Measurements from ENCODE around the gene KCTD6.

The KCTD6 gene

DNA sequence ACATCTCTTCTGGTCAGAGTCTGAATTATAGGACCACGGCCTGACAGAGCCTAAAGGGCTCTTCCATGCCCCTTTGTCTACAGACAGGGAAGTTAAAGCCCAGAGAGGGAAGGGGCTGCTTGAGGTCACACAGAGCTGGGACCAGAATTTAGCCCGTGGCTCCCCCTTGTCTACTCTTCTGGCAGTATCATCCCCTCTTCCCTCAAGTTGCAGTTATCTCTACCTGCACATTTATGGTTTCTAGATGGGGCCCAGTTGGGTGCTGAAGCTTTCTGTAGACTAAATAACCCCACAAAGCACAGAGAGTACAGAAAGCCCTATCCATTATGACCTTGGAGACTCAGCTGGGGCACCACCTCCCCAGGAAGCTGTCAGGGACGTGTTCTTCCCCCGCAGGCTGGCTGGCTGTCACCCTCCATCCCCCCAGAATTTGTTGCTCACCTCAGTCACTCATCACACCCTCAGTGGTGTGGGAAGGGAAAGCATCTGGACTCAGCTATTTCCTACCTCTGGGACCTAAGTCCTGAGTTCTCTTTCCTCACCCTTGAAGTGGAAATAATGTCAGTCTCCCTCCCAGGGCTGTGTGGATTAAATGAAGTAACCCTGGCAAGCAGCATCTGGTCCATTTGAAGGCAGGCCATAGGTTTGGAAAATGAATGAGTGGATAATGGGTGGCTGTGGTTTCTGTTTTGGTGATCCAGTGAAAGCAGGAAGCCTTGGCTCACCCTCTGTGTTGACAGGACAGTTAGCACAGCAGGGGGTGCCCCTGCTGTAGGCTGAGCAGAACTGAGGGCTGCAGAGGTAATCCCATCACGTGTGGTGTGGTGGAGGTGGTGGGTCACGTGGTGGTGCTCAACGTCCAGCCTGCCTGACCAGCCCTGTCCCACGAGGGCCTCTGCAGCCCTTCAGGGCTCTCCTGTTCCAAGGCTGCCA is 28.8 kb downstream of the KCTD6 start (continued):
- no peak for TF ChIP-seq ISL1 (CRISPR knock-in tag; IDR thresholded peaks at IDR 0.05)

DNA sequence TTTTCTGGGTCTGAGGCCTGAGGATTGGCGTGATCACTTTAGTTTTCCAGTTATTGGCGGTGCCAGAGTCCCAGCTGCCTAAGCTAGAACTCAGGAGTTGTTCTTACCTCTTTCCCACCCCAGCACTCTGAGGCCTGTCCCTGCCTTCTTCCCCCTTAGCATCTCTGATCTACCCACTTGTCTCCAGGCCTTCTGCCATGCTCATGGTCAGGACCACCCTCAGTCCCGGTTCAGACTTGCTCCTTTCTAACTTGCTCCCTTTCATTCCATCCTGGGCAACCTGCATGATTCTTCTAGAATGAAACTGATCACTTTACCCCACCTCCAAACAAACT is 29.4 kb downstream of the KCTD6 start:
- no peak for TF ChIP-seq GLIS3 (CRISPR knock-in tag; IDR thresholded peaks at IDR 0.05)
- no peak for ATAC-seq

DNA sequence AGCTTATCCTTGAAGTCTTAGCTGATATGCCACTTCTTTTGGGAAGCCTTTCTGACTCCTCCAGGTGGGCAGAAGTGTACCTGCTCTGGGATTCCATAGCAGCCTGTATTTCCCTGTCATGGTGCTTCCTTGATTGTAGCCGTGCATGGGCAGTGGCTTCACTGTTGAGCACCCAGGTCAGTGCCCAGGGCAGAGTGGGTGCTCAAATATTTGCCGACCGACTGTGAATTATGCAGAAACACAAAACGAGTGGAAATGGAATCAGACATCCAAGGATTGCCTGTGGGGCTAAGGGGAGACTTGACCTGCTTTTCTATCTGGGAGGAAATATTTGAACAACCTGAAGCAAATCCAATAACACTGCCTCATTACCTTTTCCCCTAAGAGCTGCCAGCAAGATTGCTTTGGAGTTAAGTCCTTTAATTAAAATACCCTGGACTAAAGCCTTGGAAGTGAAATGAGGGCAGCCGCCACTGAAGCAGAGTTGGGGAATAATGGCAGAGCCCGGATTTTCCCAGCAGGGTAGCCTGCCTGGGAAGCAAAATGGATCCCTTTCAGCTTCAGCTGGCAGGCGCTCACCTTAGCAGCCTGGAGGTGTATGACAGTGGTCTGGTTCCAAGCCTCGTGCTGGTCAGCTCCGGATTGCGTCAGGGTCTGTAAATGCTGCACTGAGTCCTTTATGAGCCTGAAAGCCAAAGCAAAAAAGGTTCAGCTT is 30.2 kb downstream of the KCTD6 start:
- ATAC-seq = no peak

DNA sequence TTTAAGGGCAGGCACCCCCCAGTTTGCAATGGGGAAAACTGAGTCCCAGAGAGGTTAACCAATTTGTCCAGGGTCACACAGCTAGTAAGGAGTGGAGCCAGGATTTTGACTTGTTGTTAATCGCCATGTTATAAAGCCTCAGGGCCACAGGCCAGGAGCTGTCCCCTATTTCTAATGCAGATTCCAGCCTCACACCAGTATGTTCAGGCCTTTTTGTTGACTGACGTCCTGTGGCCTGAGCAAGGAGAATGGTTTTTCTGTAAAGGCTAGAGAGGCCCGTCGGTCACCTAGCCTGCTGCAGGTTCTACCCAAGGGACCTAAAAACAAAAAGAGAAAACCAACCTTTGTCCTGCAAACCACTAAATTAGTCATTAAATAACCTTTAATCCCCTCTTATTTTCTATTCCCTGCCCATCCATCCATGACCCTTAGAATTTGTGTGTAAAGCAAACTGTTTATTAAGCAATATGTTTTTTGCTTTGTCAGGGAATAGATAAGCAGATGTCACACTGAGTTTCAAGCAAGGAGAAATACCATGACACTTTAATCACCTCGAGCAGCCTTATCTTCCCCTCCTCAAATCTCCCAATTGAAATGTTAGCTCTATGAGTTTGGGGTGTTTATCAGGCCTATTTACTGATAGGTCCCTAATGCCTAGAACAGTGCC is 31.0 kb downstream of the KCTD6 start:
- TF ChIP-seq ARNTL (CRISPR knock-in tag; IDR thresholded peaks at IDR 0.05; ENCODE audit: borderline replicate concordance, low read depth) (no peak), ZNF565 (CRISPR knock-in tag; conservative IDR thresholded peaks at IDR 0.05; ENCODE audit: low read depth) (no peak), ZNF8 (CRISPR knock-in tag; IDR thresholded peaks at IDR 0.05) (no peak), ZFP3 (CRISPR knock-in tag; IDR thresholded peaks at IDR 0.05) (no peak), RARB (CRISPR knock-in tag; IDR thresholded peaks at IDR 0.05) (no peak), GLIS3 (CRISPR knock-in tag; IDR thresholded peaks at IDR 0.05) (no peak), ZNF70 (CRISPR knock-in tag; IDR thresholded peaks at IDR 0.05) (no peak), ESRRG (CRISPR knock-in tag; IDR thresholded peaks at IDR 0.05) (no peak)
- TF ChIP-seq, protein P1, sequence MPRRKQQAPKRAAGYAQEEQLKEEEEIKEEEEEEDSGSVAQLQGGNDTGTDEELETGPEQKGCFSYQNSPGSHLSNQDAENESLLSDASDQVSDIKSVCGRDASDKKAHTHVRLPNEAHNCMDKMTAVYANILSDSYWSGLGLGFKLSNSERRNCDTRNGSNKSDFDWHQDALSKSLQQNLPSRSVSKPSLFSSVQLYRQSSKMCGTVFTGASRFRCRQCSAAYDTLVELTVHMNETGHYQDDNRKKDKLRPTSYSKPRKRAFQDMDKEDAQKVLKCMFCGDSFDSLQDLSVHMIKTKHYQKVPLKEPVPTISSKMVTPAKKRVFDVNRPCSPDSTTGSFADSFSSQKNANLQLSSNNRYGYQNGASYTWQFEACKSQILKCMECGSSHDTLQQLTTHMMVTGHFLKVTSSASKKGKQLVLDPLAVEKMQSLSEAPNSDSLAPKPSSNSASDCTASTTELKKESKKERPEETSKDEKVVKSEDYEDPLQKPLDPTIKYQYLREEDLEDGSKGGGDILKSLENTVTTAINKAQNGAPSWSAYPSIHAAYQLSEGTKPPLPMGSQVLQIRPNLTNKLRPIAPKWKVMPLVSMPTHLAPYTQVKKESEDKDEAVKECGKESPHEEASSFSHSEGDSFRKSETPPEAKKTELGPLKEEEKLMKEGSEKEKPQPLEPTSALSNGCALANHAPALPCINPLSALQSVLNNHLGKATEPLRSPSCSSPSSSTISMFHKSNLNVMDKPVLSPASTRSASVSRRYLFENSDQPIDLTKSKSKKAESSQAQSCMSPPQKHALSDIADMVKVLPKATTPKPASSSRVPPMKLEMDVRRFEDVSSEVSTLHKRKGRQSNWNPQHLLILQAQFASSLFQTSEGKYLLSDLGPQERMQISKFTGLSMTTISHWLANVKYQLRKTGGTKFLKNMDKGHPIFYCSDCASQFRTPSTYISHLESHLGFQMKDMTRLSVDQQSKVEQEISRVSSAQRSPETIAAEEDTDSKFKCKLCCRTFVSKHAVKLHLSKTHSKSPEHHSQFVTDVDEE (CRISPR knock-in tag; IDR thresholded peaks at IDR 0.05) = no peak
- TF ChIP-seq, protein P2, sequence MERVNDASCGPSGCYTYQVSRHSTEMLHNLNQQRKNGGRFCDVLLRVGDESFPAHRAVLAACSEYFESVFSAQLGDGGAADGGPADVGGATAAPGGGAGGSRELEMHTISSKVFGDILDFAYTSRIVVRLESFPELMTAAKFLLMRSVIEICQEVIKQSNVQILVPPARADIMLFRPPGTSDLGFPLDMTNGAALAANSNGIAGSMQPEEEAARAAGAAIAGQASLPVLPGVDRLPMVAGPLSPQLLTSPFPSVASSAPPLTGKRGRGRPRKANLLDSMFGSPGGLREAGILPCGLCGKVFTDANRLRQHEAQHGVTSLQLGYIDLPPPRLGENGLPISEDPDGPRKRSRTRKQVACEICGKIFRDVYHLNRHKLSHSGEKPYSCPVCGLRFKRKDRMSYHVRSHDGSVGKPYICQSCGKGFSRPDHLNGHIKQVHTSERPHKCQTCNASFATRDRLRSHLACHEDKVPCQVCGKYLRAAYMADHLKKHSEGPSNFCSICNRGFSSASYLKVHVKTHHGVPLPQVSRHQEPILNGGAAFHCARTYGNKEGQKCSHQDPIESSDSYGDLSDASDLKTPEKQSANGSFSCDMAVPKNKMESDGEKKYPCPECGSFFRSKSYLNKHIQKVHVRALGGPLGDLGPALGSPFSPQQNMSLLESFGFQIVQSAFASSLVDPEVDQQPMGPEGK (CRISPR knock-in tag; IDR thresholded peaks at IDR 0.05; ENCODE audit: borderline replicate concordance) = no peak
- ATAC-seq = no peak

More for the DNA sequence above, 30.2 kb downstream of the KCTD6 start:
- no peak for TF ChIP-seq GLIS3 (CRISPR knock-in tag; IDR thresholded peaks at IDR 0.05)
- TF ChIP-seq PPARA (CRISPR knock-in tag; IDR thresholded peaks at IDR 0.05; ENCODE audit: borderline replicate concordance) = no peak

DNA sequence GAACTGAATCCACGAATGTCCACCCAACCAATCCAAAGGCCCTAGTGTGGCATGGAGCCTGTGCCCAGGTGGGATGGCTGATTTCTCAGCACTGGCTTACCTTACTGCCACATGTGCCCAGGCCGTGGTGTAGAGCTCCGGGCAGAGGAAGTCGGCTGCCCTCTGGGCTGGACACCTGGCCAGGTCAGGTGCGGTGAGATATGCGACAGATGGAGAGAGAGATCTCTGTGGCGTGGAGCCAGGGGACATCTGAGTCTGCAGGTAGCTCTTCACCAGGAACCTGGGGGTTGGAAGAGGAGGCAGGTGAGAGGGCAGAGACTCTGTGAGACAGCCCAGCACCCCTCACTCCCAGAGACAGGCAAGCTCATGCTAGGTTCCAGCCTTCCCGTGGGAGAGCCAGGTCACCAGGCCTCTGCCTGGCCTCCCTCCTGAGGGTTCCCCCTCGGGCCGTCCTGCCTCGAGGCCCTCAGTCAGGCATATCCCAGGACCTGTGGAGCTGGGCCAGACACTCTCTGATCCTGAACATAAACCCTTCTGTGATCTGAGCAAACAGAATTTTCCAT is 32.5 kb downstream of the KCTD6 start:
- no peak for ATAC-seq
- TF ChIP-seq, protein P1 (CRISPR knock-in tag; IDR thresholded peaks at IDR 0.05) = no peak
- TF ChIP-seq, protein P3, sequence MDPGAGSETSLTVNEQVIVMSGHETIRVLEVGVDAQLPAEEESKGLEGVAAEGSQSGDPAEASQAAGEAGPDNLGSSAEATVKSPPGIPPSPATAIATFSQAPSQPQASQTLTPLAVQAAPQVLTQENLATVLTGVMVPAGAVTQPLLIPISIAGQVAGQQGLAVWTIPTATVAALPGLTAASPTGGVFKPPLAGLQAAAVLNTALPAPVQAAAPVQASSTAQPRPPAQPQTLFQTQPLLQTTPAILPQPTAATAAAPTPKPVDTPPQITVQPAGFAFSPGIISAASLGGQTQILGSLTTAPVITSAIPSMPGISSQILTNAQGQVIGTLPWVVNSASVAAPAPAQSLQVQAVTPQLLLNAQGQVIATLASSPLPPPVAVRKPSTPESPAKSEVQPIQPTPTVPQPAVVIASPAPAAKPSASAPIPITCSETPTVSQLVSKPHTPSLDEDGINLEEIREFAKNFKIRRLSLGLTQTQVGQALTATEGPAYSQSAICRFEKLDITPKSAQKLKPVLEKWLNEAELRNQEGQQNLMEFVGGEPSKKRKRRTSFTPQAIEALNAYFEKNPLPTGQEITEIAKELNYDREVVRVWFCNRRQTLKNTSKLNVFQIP (CRISPR knock-in tag; IDR thresholded peaks at IDR 0.05; ENCODE audit: borderline replicate concordance, low read depth) = no peak
- TF ChIP-seq TCF4 (CRISPR knock-in tag; IDR thresholded peaks at IDR 0.05; ENCODE audit: borderline replicate concordance) (no peak), SNAI2 (CRISPR knock-in tag; IDR thresholded peaks at IDR 0.05) (no peak), ZNF565 (CRISPR knock-in tag; conservative IDR thresholded peaks at IDR 0.05; ENCODE audit: low read depth) (no peak)
